NCI-H128 (cell line): Measurements from ENCODE around the gene METTL27.
"Not testable (repeated sequence)": the region's sequence is repeated elsewhere in the genome, so short reads cannot be mapped to it uniquely, and the experiment has no call there.

Source experiments
- DNase-seq: peaks from one replicate; lab custom pipeline; 2025; ENCODE audit not compliant: unreplicated experiment; lab: John Stamatoyannopoulos, UW

Gene METTL27

DNA sequence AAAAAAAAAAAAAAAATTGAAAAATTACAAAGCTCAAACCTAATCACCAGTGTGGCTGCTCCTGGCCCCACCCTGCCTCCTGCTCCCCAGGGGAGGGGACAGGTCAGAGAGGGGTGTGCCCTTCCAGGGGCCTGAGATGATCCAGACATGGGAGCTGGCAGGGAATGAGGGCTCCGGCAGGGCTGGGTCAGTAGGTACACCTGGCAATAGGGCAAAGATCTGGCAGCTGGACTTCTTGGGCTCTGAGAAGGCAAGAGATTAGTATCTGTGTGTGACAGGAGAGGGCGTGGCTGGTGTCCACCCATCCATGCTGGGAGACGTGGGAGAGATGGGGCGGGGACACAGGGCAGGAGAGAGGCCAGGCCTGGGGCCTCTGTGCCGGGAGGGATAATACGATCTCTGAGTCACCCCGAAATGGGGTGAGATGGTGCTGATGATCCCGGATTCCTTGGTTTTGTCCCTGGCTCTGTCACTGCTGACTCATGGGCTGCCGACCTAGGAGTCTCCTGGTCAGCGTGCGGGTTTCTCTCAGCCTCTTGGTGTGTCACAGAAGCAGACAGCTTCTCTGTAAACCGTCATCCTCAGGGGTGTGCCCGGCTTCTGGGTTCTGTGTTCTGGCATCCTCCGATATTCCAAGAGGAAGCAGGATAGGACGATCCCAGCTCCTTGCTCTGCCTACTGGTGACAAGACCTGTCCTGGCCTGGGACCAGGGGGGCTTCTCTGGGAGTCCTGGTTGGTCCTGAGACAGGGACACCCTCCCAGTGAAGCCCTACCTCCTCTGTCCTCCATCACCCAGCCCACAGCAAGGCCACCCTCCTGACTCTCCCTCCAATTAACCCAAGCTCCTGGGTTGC lies 19.8 kb downstream of the METTL27 start:
- DNase-seq = no peak

DNA sequence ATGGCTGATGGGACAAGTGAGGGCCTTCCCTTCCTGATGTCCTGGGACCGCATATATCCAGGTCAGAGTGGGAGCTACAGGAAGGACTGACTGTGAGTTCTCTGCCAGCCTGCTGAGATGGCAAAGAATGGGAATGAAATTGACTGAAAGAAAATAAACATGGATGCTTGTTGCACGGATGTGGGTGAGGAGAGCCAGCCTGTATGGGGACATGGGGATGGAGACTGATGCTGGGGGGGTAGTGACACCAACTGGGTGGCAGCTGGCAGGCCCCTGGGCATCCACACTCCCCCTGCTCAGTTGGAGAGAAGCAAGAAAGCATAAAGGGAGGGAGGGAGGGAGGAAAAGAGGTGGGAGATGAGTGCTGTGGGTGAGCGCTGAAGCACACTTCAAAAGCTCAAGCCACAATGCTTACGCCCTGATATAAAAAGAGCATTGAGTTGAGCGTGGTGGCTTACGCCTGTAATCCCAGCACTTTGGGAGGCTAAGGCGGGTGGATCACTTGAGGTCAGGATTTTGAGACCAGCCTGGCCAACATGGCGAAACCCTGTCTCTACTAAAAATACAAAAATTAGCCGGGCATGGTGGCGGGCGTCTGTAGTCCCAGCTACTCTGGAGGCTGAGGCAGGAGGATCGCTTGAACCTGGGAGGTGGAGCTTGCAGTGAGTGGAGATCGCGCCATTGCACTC lies 20.6 kb downstream of the METTL27 start:
- not testable (repeated sequence) for DNase-seq

DNA sequence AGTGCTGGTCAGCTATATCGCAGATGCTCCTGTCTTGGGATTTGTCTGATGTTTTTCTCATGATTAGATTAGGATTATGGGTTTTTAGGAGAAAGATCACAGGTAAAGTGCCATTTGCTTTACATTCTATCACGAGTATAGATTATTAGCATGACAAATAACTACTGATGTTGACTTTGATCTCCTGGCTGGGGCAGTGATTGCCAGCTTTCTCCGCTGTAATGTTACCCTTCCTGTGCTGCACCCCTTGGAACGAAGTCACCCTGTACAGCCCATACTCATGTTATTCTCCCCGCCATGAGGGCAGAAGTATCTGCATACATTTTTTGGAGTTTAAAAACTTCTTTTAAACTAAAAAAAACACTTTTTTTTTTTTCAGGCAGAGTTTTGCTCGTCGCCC lies 22.3 kb downstream of the METTL27 start:
- DNase-seq = no peak

DNA sequence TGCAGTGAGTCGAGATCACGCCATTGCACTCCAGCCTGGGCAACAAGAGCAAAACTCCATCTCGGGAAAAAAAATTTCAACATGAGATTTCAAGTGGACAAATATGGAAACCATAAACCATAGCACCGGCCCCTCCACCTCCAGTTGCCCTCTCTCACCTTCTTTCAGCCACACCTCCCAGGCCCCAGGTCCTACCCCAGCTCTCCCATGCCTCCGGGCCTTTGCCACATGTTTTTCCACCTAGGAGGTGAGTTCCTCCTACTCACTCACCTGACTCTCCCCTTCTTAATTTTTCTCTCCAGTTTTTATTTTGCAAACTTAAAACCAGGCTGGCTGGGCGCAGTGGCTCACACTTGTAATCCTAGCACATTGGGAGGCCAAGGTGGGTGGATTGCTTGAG lies 25.2 kb downstream of the METTL27 start:
- DNase-seq = no peak

DNA sequence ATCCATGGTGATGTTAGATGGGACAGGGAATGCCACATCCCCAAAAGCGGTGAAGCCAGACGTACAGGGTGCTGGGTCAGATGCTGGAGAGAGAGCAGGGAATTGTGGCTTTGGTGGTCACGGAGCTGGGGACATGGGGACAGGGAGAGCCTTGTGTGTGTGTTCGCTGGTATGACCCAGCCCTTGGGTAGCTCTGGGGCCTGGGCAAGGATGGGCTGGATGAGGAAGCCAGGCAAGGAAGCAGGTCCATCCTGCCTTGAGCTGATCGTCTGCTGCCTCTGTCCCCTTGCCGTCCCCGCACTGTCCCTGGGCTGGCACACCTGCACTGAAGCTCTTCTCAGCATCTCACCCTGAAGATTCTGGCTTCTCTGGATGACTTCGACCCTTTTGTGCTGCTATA lies 26.9 kb downstream of the METTL27 start:
- DNase-seq = no peak

DNA sequence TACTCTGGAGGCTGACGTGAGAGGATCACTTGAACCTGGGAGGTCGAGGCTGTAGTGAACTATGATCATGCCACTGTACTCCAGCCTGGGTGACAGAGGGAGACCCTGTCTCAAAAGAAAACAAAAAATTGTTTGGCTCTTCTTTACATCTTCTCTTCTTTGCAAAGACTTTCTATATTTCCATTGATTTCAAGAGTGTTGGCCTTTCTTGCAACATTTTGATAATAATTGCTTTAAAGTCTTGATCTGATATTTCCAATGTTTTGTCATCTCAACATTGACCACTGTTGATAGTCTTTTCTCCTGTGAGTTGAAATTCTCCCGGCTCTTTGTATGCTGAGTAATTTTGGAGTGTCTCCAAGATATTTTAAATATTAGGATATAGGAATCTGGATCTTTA lies 29.3 kb downstream of the METTL27 start:
- no peak for DNase-seq

DNA sequence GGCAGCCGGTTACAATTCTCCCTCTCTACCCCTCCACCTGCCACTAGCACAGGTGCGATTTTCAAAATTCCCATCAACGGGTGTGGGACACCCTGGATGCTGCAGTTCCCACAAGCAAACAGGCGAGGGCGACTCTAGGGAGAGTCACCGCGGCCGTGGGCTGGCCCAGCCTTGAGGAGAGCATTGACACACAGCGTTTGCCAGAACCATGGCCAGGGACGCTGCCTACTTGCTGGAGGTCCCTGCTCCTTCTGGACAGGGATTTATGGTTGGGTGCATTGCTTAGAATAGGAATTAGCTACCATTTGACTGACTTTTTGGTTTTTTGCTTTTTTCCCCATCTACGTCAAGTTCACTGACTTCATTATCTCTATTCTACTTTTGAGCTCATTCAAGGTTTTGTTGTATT lies 30.6 kb downstream of the METTL27 start:
- DNase-seq = no peak

DNA sequence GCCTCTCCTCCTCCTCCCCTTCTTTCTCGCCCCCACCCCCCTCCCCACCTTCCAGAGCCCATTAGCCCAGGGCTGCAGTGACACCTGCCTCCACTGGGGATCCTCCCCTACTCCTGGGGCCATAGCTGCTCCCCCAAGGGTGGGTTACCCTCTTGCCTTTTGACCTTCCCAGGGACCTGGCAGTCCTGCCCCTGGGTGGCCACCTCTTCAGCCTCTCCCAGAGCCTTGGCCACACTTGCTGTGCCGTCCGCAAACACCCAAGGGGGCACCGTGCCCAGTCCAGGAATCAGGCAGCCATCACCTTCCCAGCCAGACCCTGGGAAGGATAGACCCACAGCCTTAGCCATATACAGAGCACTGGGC lies 31.3 kb downstream of the METTL27 start:
- no peak for DNase-seq

DNA sequence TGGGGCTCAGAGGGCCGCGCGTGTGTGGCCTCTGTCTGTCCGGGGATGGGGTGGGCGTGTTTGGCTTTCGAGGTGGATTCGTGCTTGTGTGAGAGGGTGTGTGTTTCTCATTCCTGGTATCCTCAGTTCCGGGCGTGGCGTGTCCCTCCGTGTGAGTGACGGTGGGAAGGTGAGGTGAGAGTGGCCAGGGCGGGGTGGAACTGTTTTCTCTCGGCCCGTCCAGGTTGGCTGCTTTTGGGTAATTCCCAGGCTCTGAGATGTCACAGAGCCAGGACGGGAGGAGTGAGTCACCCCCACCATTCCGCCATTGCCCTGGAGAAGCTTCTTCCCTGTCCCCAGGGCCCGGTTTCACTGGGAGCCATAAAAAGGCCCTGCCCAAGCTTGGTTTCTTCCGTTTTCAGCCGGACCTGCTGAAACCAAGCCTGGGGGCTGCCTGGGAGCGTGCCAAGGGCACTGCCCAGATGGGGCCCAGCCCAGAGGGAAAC lies 32.8 kb downstream of the METTL27 start:
- DNase-seq = no peak

DNA sequence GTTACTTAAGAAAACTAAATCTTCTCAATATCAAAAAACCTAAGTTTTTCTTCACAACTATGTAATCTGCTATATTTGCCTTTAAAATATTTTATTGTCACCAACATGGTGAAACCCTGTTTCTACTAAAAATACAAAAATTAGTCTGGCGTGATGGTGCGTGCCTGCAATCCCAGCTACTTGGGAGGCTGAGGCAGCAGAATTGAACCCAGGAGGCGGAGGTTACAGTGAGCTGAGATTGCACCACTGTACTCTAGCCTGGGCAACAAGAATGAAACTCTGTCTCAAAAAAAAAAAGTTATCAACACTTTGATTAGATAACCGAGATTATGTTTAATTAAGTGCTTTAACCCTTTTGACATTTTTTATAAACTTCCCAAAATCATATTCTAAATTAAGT lies 39.9 kb downstream of the METTL27 start:
- DNase-seq = no peak

DNA sequence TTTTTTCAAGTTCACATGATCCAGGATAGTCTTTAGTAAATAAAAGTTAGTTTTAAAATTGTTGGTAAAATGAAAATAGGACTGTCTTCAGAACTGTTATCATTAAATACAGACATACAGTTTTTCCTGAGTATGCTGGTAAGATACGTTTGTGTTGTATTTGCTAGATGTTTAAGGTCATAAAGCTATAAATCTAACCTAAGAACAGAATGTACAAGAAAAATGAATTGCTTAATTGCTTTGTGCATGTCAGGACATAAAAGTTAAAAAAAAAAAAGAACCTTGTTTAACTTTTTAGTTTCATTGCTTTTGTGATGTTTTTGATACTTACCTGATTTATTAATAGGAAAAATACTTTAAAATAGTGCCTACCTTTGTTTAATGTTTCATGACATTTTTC lies 40.7 kb downstream of the METTL27 start:
- no peak for DNase-seq

DNA sequence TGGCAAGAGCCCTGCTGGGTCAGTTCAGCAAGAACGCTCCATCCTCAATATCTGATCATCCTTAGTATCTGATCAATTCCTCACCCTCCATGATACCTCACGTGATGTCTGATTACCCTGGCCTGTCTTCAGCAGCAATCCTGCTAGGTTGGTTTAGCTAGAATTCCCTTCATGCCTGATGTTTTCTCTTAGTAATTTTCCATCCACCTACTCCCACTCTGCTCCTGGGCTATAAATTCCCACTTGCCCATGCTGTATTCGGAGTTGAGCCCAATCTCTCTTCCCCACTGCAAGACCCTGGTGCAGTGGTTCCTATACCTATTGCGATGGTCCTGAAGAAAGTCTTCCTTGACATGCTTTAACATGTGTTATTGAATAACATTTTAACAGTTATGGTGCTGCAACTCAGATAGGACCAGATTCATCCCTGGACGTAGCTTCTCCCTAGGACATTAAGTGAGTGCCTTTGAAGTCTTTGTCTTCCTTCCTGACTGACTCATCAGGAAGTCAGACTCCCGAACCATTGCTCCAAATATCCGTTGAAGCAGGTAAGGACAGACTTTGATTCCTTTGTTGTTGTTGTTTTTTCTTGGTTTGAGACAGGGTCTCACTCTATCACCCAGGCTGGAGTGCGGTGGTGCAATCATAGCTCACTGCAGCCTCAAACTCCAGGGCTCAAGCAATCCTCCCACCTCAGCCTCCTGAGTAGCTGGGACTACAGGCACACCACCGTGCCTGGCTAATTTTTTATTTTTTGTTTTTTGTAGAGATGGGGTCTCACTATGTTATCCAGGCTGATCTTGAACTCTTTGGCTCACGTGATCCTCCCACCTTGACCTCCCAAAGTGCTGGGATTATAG lies 42.8 kb downstream of the METTL27 start:
- DNase-seq = no peak

DNA sequence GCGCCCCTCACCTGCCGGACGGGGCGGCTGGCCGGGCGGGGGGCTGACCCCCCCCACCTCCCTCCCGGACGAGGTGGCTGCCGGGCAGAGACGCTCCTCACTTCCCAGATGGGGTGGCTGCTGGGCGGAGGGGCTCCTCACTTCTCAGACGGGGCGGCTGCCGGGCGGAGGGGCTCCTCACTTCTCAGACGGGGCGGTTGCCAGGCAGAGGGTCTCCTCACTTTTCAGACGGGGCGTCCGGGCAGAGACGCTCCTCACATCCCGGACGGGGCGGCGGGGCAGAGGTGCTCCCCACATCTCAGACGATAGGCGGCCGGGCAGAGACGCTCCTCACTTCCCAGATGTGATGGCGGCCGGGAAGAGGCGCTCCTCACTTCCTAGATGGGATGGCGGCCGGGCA lies 45.1 kb downstream of the METTL27 start:
- DNase-seq = not testable (repeated sequence)

DNA sequence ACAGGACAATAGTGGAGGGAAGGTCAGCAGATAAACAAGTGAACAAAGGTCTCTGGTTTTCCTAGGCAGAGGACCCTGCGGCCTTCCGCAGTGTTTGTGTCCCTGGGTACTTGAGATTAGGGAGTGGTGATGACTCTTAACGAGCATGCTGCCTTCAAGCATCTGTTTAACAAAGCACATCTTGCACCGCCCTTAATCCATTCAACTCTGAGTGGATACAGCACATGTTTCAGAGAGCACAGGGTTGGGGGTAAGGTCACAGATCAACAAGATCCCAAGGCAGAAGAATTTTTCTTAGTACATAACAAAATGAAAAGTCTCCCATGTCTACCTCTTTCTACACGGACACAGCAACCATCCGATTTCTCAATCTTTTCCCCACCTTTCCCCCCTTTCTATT lies 45.7 kb downstream of the METTL27 start:
- not testable (repeated sequence) for DNase-seq

DNA sequence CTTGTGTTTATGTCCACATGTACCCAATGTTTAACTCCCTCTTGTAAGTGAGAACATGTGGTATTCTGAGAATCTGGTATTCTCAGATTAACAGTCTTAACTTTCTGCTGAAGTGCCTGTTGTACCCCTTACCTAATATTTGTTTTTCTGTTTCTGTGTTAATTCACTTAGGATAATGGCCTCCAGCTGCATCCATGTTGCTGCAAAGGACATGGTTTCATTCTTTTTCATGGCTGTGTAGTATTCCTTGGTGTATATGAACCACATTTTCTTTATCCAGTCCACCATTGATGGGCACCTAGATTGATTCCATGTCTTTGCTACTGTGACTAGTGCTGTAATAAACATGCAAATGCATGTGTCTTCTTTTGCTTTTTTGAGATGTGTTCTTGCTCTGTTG lies 47.1 kb downstream of the METTL27 start:
- DNase-seq = not testable (repeated sequence)

DNA sequence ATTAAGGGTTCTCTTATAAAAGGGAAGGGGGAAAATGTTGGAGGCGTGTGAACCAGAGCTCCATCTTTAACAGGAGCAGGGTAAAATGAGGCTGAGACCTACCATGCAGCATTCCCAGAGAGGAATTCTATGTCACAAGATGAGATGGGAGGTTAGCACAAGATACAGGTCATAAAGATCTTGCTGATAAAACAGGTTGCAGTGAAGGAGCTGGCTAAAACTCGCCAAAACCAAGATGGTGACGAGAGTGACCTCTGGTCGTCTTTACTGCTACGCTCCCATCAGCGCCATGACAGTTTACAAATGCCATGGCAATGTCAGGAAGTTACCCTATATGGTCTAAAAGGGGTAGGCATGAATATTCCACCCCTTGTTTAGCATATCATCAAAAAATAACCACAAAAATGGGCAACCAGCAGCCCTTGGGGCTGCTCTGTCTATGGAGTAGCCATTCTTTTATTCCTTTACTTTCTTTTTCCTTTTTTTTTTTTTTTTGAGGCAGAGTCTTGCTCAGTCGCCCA lies 51.1 kb downstream of the METTL27 start:
- DNase-seq = not testable (repeated sequence)

DNA sequence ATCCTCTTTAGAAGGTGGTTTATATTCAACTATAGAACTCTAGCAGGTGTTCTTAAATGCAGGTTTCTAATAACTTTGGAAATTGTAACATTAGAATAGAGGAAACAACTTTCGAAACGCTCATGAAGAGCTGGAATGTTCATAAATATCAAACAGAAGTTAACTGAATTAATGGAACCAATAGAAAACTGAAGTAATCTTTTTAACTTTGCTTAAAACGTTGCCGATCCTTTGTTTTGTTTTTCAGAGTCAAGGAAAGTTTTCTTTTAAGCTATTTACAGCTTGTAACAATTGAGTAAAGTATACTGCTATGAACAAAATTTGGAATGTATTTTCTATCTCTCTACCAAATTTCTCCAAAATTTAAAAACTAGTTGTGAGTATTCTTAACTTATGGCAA lies 53.3 kb downstream of the METTL27 start:
- no peak for DNase-seq

DNA sequence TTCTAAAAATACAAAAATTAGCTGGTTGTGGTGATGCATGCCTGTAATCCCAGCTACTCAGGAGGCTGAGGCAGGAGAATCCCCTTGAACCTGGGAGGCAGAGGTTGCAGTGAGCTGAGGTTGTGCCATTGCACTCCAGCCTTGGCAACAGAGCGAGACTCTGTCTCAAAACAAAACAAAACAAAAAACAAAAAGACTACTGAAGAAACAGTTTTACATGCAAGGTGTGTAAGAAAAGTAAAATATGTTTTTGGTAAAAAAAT lies 54.6 kb downstream of the METTL27 start:
- not testable (repeated sequence) for DNase-seq

DNA sequence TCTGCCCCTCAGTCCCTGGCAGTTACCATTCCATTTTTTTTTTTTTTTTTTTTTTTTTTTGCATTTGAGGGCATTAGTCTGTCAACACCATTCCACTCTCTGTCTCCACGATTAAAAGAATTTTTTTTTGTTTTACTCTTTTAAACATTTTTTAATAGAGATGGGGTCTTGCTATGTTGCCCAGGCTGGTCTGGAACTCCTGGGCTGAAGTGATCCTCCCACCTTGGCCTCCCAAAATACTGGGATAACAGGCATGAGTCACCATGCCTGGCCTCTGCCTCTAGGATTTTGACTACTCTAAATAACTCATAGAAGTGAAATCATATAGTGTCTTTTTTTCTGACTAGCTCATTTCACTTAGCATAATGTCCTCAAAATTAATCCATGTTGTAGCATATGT lies 55.7 kb downstream of the METTL27 start:
- DNase-seq = no peak
